Natural killer cell (primary cell): Measurements from ENCODE around the gene A4GALT. TPM values are rescaled to one million over a fixed set of nuclear protein-coding genes. Genes with fewer than 3 reads are reported as not detected.

ENCODE experiments used
- ATAC-seq, 3 donors: fragments of 150-1000 bp in 2 of 3; fragments of 200-7000 bp in 1 of 3; cut with Tn5 transposase; 1 replicate in 1 of 3; 2 replicates in 2 of 3; pipeline ENCODE4 v1.10.0; 2021; ENCODE audit warnings: mild to moderate bottlenecking in 2 of 3, moderate library complexity in 2 of 3
- DNase-seq, 2 donors: peaks; one replicate each; pipeline versions ENCODE4 v3.0.0 to v3.0.0-alpha.2; 2013 to 2021; ENCODE audit warnings: mixed read lengths in 1 of 2
- H3K27ac ChIP-seq: one replicate; pipeline ENCODE4 v1.5.1; 2013; ENCODE audit warnings: mild to moderate bottlenecking, low read length
- H3K27me3 ChIP-seq: one replicate; pipeline ENCODE4 v1.6.1; 2013; ENCODE audit warnings: low read length; ENCODE audit not compliant: control insufficient read depth, insufficient read depth
- H3K36me3 ChIP-seq: one replicate; pipeline ENCODE4 v1.6.1; 2013; ENCODE audit warnings: low read length; ENCODE audit not compliant: control insufficient read depth, insufficient read depth
- H3K4me1 ChIP-seq: one replicate; pipeline ENCODE4 v1.6.1; 2013; ENCODE audit warnings: low read length; ENCODE audit not compliant: control insufficient read depth, insufficient read depth
- H3K4me3 ChIP-seq: one replicate; pipeline ENCODE4 v1.5.1; 2013; ENCODE audit warnings: low read length
- H3K9me3 ChIP-seq: one replicate; pipeline ENCODE4 v1.6.1; 2013; ENCODE audit warnings: low read length; ENCODE audit not compliant: control insufficient read depth, insufficient read depth
- H3K27ac Mint-ChIP-seq, 2 donors: one replicate each; pipeline ENCODE4 v1.8.0; 2022; ENCODE audit warnings: mild to moderate bottlenecking in 2 of 2, mixed read lengths in 2 of 2, moderate library complexity in 1 of 2
- H3K27me3 Mint-ChIP-seq, 2 donors: one replicate each; pipeline ENCODE4 v1.8.0; 2022; ENCODE audit warnings: low read depth in 2 of 2, mixed read lengths in 2 of 2
- H3K36me3 Mint-ChIP-seq: one replicate; pipeline ENCODE4 v1.8.0; 2022; ENCODE audit warnings: mixed read lengths
- H3K4me1 Mint-ChIP-seq, 2 donors: one replicate each; pipeline ENCODE4 v1.8.0; 2022; ENCODE audit warnings: mixed read lengths in 2 of 2
- H3K4me3 Mint-ChIP-seq: one replicate; pipeline ENCODE4 v1.8.0; 2022; ENCODE audit warnings: mild to moderate bottlenecking, moderate library complexity, mixed read lengths
- H3K9me3 Mint-ChIP-seq, 2 donors: one replicate each; pipeline ENCODE4 v1.8.0; 2022; ENCODE audit warnings: mixed read lengths in 2 of 2
- CTCF ChIP-seq: fragments of 200-600 bp; IDR thresholded peaks from one replicate; pipeline ENCODE4 v1.8.0; 2022; ENCODE audit warnings: antibody characterized with exemption
- WGBS: methylation state at CpG from one replicate; pipeline ENCODE4 v1.1.7; 2013; ENCODE audit warnings: missing lambda C conversion rate; ENCODE audit not compliant: insufficient coverage; 5-methylcytosine and 5-hydroxymethylcytosine counted together
- intact Hi-C: fragments of 100-400 bp; cut with micrococcal nuclease; formaldehyde crosslinking; loops from one replicate; pipeline ENCODE4 v1.14.2; 2022
- total RNA-seq, 4 donors: library from RNA; stranded (reverse); fragments of 120-200 nt in 1 of 4; gene quantifications; one replicate each; pipeline versions ENCODE4 v1.2.3 to v1.2.4, GENCODE V29; 2013 to 2022

Gene A4GALT
- total RNA-seq, 3 donors from 2014 or later (not counting 1 experiment from before 2014, with no cell fraction given), result 0.26 TPM; not detected in 2

DNA sequence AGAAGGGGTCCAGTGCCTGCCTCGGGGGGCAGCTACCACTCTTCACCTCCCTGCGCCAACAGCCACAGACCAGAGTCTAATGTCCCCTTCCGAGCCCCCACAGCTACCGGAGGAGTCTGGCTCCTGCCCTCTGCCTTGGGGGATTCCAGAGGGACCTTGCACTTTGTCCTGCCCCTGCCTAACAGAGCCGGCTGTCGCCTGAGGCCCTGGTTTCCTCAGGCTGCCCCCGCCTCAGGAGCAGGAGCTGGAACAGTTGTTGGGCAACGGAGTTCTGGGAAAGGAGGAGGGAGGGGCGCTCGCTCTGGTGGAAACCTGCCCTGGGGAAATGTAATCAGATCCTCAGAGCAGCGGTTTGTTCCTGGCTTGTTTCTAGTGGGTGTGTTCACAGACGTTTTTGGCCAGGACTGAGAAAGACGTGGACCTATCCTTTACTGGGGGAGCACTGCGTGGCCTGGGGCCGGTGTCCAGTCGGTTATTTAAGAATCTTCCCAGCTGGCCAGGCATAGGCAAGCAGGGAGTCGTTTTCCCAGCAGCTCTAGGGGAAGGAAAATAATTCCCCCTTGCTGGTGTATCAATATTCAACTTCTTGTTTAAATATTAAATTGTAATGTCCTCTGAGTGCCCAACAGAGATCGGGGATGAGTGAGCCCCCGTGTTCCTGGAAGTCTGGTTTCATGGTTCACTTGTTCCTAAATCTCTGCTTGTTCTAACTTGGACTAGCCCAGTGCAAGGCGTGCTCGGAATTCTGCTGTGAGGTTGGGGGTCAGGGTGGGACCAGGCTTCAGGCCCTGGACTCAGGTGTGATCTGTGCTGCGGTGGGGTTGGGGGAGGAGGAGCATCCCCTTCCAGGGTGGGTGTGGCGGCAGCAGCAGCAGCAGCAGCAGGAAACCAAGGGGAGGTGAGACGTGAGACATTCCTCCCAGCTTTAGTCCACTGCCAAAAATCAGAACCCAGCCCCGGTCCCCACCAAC, 32.1 kb downstream of the A4GALT start:
- no peak for TF ChIP-seq CTCF
- H3K4me3 Mint-ChIP-seq, result no peak overlapping the region
- H3K9me3 Mint-ChIP-seq, result no peaks in the 10 kb centered on the region
- Histone ChIP-seq H3K9me3 (no peaks in the 10 kb centered on the region), H3K27ac (no peak overlapping the region), H3K27me3 (no peaks in the 10 kb centered on the region), H3K4me3 (no peak overlapping the region), H3K36me3 (no peaks in the 10 kb centered on the region), H3K4me1 (peaks cover 6% of the 10 kb centered on the region)
- ATAC-seq (no peak), DNase-seq (no peak)
- peaks cover 0 to under 1% of the 10 kb centered on the region in 2 donors for H3K27me3 Mint-ChIP-seq
- no peak overlapping the region for H3K27ac Mint-ChIP-seq
- WGBS, result 84% methylated on average over 24 of the region's 25 CpGs
- no peaks in the 10 kb centered on the region for H3K4me1 Mint-ChIP-seq
- intact Hi-C loops, result no loop called here
- H3K36me3 Mint-ChIP-seq, result no peaks in the 10 kb centered on the region

DNA sequence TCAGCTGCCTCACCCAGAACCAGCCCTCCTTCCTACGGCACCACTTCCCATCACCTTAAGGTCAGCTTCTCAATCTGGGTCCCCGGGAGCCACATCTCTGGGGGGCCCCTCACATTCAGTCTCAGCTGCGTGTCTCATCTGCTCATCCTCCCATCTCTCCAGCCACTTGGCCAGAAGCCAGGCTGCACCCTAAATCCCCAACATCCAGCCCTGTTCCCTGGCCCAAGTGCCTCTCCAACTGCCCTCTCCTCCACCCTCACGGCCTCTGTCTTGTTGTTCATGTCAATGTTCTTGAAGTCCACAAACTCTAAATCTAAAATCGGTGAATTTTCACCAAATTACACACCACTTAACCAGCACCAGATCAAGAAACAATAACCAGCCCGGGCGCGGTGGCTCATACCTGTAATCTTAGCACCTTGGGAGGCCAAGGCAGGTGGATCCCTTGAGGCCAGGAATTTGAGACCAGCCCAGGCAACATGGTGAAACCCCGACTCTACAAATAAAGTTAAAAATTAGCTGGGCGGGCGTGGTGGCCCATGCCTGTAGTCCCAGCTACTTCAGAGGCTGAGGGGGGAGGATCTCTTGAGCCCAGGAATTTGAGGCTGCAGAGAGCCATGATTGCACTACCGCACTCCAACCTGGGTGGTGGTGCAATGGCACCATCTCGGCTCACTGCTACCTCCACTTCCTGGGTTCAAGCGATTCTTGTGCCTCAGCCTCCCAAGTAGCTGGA, 33.7 kb downstream of the A4GALT start:
- Mint-ChIP-seq H3K9me3 (no peaks in the 10 kb centered on the region), H3K4me1 (no peaks in the 10 kb centered on the region), H3K36me3 (no peaks in the 10 kb centered on the region), H3K4me3 (no peak overlapping the region), H3K27me3 (peaks cover 7 to 8% of the 10 kb centered on the region in 2 donors), H3K27ac (no peak overlapping the region)
- intact Hi-C loops, result no loop called here
- Histone ChIP-seq H3K27me3 (no peaks in the 10 kb centered on the region), H3K36me3 (no peaks in the 10 kb centered on the region), H3K27ac (no peak overlapping the region), H3K4me3 (no peak overlapping the region), H3K4me1 (no peaks in the 10 kb centered on the region), H3K9me3 (no peaks in the 10 kb centered on the region)
- DNase-seq (no peak), ATAC-seq (no peak)
- WGBS, result 94% methylated on average over 14 of the region's 14 CpGs
- TF ChIP-seq CTCF, result no peak

- H3K27ac ChIP-seq, result no peak overlapping the region
- H3K9me3 Mint-ChIP-seq, result no peaks in the 10 kb centered on the region
- no peaks in the 10 kb centered on the region for H3K36me3 Mint-ChIP-seq
Observed at GRCh38 chr22:42685941-42686653, 34.6 kb downstream of the A4GALT start.

More at GRCh38 chr22:42685941-42686653, 34.6 kb downstream of the A4GALT start:
- DNase-seq, result no peak
- H3K27me3 Mint-ChIP-seq, result peaks cover 8 to 12% of the 10 kb centered on the region in 2 donors
- 64% methylated on average over 5 of the region's 5 CpGs for WGBS
- Histone ChIP-seq H3K36me3 (no peaks in the 10 kb centered on the region), H3K9me3 (no peaks in the 10 kb centered on the region), H3K4me1 (no peaks in the 10 kb centered on the region), H3K4me3 (no peak overlapping the region), H3K27me3 (no peaks in the 10 kb centered on the region)
- H3K4me3 Mint-ChIP-seq, result no peak overlapping the region
- ATAC-seq, result no peak
- H3K27ac Mint-ChIP-seq, result no peak overlapping the region
- TF ChIP-seq CTCF, result no peak
- intact Hi-C loops, result no loop called here
- no peaks in the 10 kb centered on the region for H3K4me1 Mint-ChIP-seq
